ENCODE data around the gene FCHSD1. TPM values are rescaled to one million over a fixed set of nuclear protein-coding genes. Genes with fewer than 3 reads are reported as not detected.

Gene FCHSD1
- total and polyA plus RNA-seq, 10 of the 15 experiments (the other 5 are each of a cell fraction or from before 2014, with no cell fraction given) = 0.97 to 22.8 (median 10.7) TPM

DNA sequence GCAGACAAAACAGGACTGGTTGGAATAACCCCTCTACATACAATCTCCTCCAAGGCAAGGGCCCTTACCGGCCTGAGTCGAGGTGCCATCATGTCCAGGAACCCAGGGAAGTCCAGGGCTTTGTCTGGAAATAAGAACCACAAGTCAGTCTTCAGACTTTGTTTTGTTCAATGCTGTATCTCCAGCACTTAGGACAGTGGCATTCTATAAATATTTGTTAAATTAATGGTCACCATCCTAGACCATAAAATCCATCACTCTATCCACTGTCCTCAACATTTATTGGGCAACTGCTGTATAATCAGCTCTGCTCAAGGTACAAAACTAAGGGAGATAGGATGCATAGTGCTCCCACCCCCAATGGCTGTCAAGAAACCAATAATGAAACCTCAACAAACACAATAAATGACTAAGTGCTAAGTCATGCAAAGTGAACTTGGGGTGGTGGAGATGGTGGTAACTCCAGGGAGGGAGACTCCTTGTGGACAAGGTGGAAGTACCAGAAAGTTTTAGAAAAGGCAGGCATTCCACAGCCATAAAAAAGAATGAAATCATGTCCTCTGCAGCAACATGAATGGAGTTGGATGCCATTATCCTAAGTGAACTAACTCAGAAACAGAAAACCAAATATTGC lies 9.5 kb downstream of the FCHSD1 start:
- in situ Hi-C loops (cut with MboI) = no loop called here
- BruUV-seq (replicated peaks) = no TSS peak
- TF ChIP-seq NFYB (IDR thresholded peaks at IDR 0.05; ENCODE audit: insufficient read depth, low read depth, low read length) = no peak
- no peak for TF ChIP-seq PML (IDR thresholded peaks at IDR 0.05; ENCODE audit: low read length)
- TF ChIP-seq, protein P1, sequence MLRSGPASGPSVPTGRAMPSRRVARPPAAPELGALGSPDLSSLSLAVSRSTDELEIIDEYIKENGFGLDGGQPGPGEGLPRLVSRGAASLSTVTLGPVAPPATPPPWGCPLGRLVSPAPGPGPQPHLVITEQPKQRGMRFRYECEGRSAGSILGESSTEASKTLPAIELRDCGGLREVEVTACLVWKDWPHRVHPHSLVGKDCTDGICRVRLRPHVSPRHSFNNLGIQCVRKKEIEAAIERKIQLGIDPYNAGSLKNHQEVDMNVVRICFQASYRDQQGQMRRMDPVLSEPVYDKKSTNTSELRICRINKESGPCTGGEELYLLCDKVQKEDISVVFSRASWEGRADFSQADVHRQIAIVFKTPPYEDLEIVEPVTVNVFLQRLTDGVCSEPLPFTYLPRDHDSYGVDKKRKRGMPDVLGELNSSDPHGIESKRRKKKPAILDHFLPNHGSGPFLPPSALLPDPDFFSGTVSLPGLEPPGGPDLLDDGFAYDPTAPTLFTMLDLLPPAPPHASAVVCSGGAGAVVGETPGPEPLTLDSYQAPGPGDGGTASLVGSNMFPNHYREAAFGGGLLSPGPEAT (IDR thresholded peaks at IDR 0.05; ENCODE audit: low read depth) = no peak
- 0 out of 2 replicates have a peak, but pooled peaks have one; percentile 25 for TF ChIP-seq ATF7 (IDR thresholded peaks at IDR 0.05; ENCODE audit: low read depth)
- no peak for TF ChIP-seq DPF2 (IDR thresholded peaks at IDR 0.05)
- no peak for TF ChIP-seq BHLHE40 (IDR thresholded peaks at IDR 0.05; ENCODE audit: borderline replicate concordance in 1 of 2, low read depth in 2 of 2, low read length in 1 of 2)
- no peak for TF ChIP-seq CBFB (IDR thresholded peaks at IDR 0.05; ENCODE audit: low read depth)
- no peak for TF ChIP-seq ZNF24 (IDR thresholded peaks at IDR 0.05)
- TF ChIP-seq SREBF1 (IDR thresholded peaks at IDR 0.05; ENCODE audit: low read length) = no peak
- TF ChIP-seq, protein P2, sequence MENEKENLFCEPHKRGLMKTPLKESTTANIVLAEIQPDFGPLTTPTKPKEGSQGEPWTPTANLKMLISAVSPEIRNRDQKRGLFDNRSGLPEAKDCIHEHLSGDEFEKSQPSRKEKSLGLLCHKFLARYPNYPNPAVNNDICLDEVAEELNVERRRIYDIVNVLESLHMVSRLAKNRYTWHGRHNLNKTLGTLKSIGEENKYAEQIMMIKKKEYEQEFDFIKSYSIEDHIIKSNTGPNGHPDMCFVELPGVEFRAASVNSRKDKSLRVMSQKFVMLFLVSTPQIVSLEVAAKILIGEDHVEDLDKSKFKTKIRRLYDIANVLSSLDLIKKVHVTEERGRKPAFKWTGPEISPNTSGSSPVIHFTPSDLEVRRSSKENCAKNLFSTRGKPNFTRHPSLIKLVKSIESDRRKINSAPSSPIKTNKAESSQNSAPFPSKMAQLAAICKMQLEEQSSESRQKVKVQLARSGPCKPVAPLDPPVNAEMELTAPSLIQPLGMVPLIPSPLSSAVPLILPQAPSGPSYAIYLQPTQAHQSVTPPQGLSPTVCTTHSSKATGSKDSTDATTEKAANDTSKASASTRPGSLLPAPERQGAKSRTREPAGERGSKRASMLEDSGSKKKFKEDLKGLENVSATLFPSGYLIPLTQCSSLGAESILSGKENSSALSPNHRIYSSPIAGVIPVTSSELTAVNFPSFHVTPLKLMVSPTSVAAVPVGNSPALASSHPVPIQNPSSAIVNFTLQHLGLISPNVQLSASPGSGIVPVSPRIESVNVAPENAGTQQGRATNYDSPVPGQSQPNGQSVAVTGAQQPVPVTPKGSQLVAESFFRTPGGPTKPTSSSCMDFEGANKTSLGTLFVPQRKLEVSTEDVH (IDR thresholded peaks at IDR 0.05; ENCODE audit: low read depth, partially characterized antibody) = no peak
- TF ChIP-seq HDGF (IDR thresholded peaks at IDR 0.05) = no peak
- no peak for TF ChIP-seq HDAC6 (IDR thresholded peaks at IDR 0.05; ENCODE audit: unreplicated experiment)
- TF ChIP-seq EGR1 (IDR thresholded peaks at IDR 0.05; ENCODE audit: borderline replicate concordance in 1 of 2, low read depth in 2 of 2, low read length in 2 of 2) = no peak
- no peak for TF ChIP-seq SMAD1 (IDR thresholded peaks at IDR 0.05; ENCODE audit: low read depth, partially characterized antibody)
- no peak for TF ChIP-seq MXI1 (IDR thresholded peaks at IDR 0.05; ENCODE audit: low read depth, low read length)
- TF ChIP-seq, protein P3, sequence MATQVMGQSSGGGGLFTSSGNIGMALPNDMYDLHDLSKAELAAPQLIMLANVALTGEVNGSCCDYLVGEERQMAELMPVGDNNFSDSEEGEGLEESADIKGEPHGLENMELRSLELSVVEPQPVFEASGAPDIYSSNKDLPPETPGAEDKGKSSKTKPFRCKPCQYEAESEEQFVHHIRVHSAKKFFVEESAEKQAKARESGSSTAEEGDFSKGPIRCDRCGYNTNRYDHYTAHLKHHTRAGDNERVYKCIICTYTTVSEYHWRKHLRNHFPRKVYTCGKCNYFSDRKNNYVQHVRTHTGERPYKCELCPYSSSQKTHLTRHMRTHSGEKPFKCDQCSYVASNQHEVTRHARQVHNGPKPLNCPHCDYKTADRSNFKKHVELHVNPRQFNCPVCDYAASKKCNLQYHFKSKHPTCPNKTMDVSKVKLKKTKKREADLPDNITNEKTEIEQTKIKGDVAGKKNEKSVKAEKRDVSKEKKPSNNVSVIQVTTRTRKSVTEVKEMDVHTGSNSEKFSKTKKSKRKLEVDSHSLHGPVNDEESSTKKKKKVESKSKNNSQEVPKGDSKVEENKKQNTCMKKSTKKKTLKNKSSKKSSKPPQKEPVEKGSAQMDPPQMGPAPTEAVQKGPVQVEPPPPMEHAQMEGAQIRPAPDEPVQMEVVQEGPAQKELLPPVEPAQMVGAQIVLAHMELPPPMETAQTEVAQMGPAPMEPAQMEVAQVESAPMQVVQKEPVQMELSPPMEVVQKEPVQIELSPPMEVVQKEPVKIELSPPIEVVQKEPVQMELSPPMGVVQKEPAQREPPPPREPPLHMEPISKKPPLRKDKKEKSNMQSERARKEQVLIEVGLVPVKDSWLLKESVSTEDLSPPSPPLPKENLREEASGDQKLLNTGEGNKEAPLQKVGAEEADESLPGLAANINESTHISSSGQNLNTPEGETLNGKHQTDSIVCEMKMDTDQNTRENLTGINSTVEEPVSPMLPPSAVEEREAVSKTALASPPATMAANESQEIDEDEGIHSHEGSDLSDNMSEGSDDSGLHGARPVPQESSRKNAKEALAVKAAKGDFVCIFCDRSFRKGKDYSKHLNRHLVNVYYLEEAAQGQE (IDR thresholded peaks at IDR 0.05; ENCODE audit: low read depth, low read length) = no peak
- no peak for TF ChIP-seq TCF7 (IDR thresholded peaks at IDR 0.05; ENCODE audit: borderline replicate concordance)

More for the DNA sequence above, 9.5 kb downstream of the FCHSD1 start:
- POLR2A ChIA-PET = no interaction called here
- Histone ChIP-seq H3K36me3 (ENCODE audit: control insufficient read depth in 2 of 2, insufficient read depth in 2 of 2, low read length in 1 of 2) (no peaks in the 10 kb centered on the region; a peak in 2 of 4 replicates), H3K27ac (ENCODE audit: control insufficient read depth, insufficient read depth) (no peak overlapping the region), H3K27me3 (replicated peaks in 1 of 2; ENCODE audit: control insufficient read depth in 2 of 2, insufficient read depth in 2 of 2, low read length in 1 of 2) (no peaks in the 10 kb centered on the region), H2AFZ (ENCODE audit: control insufficient read depth, low read depth, low read length) (no peak overlapping the region), H4K20me1 (ENCODE audit: control insufficient read depth, insufficient read depth) (no peaks in the 10 kb centered on the region), H3K4me3 (no peak overlapping the region), H3K9ac (ENCODE audit: control insufficient read depth, insufficient read depth, low read length) (no peak overlapping the region), H3K79me2 (ENCODE audit: control insufficient read depth, insufficient read depth, low read length) (peaks cover 11% of the 10 kb centered on the region), H3K4me2 (ENCODE audit: control insufficient read depth, insufficient read depth) (no peak overlapping the region), H3K4me1 (ENCODE audit: control insufficient read depth, insufficient read depth, low read length) (peaks cover 17% of the 10 kb centered on the region), H3K9me3 (replicated peaks; ENCODE audit: control insufficient read depth, insufficient read depth, low read length) (no peaks in the 10 kb centered on the region)
- DNase-seq (ENCODE audit: low read depth, low spot score) (no peak), ATAC-seq (peak; percentile 55), FAIRE-seq (peak; percentile 49)
- CTCF ChIA-PET = interaction anchor here (0.8 to 2.9 kb wide), 9 partner anchors 9 to 327 kb away, joined by 3 to 23 read pairs (median 5); partner anchors contain the start of genes FCHSD1 and RNF14
- 48% methylated on average over 2 of the region's 2 CpGs for WGBS (ENCODE audit: insufficient coverage, insufficient replicate concordance, low lambda C conversion rate, missing lambda C conversion rate)
- SMC1A ChIA-PET (ENCODE audit: uncharacterized antibody, unreplicated experiment) = interaction anchor here (1.1 to 2.5 kb wide), 5 partner anchors 9 to 50 kb away, joined by 3 to 15 read pairs (median 6); partner anchors contain the start of gene DIAPH1
- RAD21 ChIA-PET (ENCODE audit: unreplicated experiment) = interaction anchor here (1.0 to 3.5 kb wide), 3 partner anchors 8 to 50 kb away, joined by 4 to 22 read pairs (median 5); partner anchors contain the start of gene DIAPH1
- intact Hi-C loops (cut with micrococcal nuclease; ENCODE audit: unreplicated experiment) = no loop called here
